Keratinocyte (primary cell): ENCODE data around the gene AXIN1.

Experiments used
- CTCF ChIP-seq, 3 experiments: IDR thresholded peaks in 1 of 3; conservative IDR thresholded peaks in 1 of 3; optimal IDR thresholded peaks in 1 of 3; 2 replicates in 2 of 3; 3 replicates in 1 of 3; pipeline versions ENCODE3 to v1.5.1; 2011; ENCODE audit warnings: low read length in 3 of 3, mild to moderate bottlenecking in 3 of 3, moderate library complexity in 2 of 3, control low read depth in 1 of 3, inconsistent platforms in 1 of 3; ENCODE audit not compliant: insufficient read depth in 2 of 3; ENCODE audit errors: extremely low read depth in 1 of 3
- EZH2 ChIP-seq: IDR thresholded peaks from one replicate; pipeline ENCODE4 v1.6.1; 2012; ENCODE audit warnings: inconsistent platforms, mild to moderate bottlenecking, low read length, moderate library complexity

GRCh38 chr16:356741-357140, 4.2 kb upstream of the AXIN1 start:
- TF ChIP-seq CTCF (optimal IDR thresholded peaks at IDR 0.05 in 1 of 3, IDR thresholded peaks at IDR 0.05 in 1 of 3, conservative IDR thresholded peaks at IDR 0.05 in 1 of 3; ENCODE audit: extremely low read depth in 1 of 3, insufficient read depth in 2 of 3, low read length in 3 of 3) = no peak
- TF ChIP-seq EZH2 = no peak
